ENCODE measurements around the gene MAGEA2. TPM values are rescaled to one million over a fixed set of nuclear protein-coding genes. Genes with fewer than 3 reads are reported as not detected.
"Not testable (repeated sequence)": the region's sequence is repeated elsewhere in the genome, so short reads cannot be mapped to it uniquely, and the experiment has no call there.

Gene MAGEA2
- total and polyA plus RNA-seq, 5 donors from 2014 or later: not detected

- DNase-seq (no peak), ATAC-seq (ENCODE audit: low read depth in 2 of 2) (no peak)
- Histone ChIP-seq H3K27me3 (ENCODE audit: control insufficient read depth, insufficient read depth, low read length) (no peaks in the 10 kb centered on the region), H3K9me3 (ENCODE audit: control insufficient read depth in 2 of 2, low read length in 2 of 2) (no peaks in the 10 kb centered on the region), H3K4me1 (ENCODE audit: control insufficient read depth, insufficient read depth, low read length, poor library complexity, severe bottlenecking) (no peaks in the 10 kb centered on the region), H3K36me3 (ENCODE audit: control insufficient read depth, insufficient read depth, low read length) (no peaks in the 10 kb centered on the region), H3K27ac (ENCODE audit: insufficient read depth, low read length, poor library complexity, severe bottlenecking) (no peak within 1 kb of the TSS), H3K4me3 (ENCODE audit: low read depth, low read length) (no peak within 1 kb of the TSS)
- no peak within 1 kb of the TSS for H3K27ac Mint-ChIP-seq
- H3K9me3 Mint-ChIP-seq: no peaks in the 10 kb centered on the region
- H3K27me3 Mint-ChIP-seq: peaks cover 10% of the 10 kb centered on the region
- no peak within 1 kb of the TSS for H3K4me3 Mint-ChIP-seq
- no peaks in the 10 kb centered on the region for H3K36me3 Mint-ChIP-seq
- no peaks in the 10 kb centered on the region for H3K4me1 Mint-ChIP-seq
Observed at GRCh38 chrX:152733261-152733975, 20.2 kb downstream of the MAGEA2 start, which contains the start of the genes CSAG1 and MAGEA12. Gene CSAG1, minus strand, starts transcription at chrX:152733721. Its CDS starts 1,261 bp downstream, at chrX:152732460. Gene MAGEA12, plus strand, starts transcription at chrX:152733757. Its CDS starts 2,405 bp downstream, at chrX:152736162.

DNA sequence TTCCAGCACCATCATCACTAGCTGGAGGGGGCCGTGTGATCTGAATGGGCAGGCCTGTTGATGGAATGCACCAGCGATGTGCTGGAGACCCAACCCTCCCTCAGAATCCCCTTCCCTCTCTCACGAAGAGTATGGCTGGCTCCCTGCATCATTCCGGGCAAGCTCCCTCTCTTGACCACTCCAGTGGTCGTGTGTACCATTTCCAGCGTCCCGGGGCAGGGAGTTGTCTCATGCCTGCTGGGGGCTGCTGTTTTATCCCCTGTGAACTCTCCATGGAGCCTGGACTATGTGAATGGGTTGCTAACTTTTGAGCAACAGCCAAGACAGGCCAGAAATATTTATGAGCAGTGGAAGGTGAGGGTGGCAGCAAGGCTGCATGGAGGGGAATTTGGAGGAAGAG lies 28.2 kb downstream of the MAGEA2 start:
- Mint-ChIP-seq H3K4me1 (no peaks in the 10 kb centered on the region), H3K36me3 (no peaks in the 10 kb centered on the region), H3K4me3 (no peak overlapping the region), H3K27me3 (peaks cover 10% of the 10 kb centered on the region), H3K9me3 (no peaks in the 10 kb centered on the region), H3K27ac (no peak overlapping the region)
- ATAC-seq (ENCODE audit: low read depth in 2 of 2): no peak
- H3K36me3 ChIP-seq (ENCODE audit: control insufficient read depth, insufficient read depth, low read length): no peaks in the 10 kb centered on the region
- DNase-seq: no peak
- no peaks in the 10 kb centered on the region for H3K9me3 ChIP-seq (ENCODE audit: control insufficient read depth in 2 of 2, low read length in 2 of 2)
- no peaks in the 10 kb centered on the region for H3K4me1 ChIP-seq (ENCODE audit: control insufficient read depth, insufficient read depth, low read length, poor library complexity, severe bottlenecking)
- H3K4me3 ChIP-seq (ENCODE audit: low read depth, low read length): no peak overlapping the region
- no peaks in the 10 kb centered on the region for H3K27me3 ChIP-seq (ENCODE audit: control insufficient read depth, insufficient read depth, low read length)
- no peak overlapping the region for H3K27ac ChIP-seq (ENCODE audit: insufficient read depth, low read length, poor library complexity, severe bottlenecking)

- not testable (repeated sequence) for ATAC-seq (ENCODE audit: low read depth in 2 of 2); H3K27ac Mint-ChIP-seq; H3K36me3 Mint-ChIP-seq; H3K4me3 ChIP-seq (ENCODE audit: low read depth, low read length); H3K27me3 ChIP-seq (ENCODE audit: control insufficient read depth, insufficient read depth, low read length); DNase-seq; H3K4me3 Mint-ChIP-seq; H3K4me1 ChIP-seq (ENCODE audit: control insufficient read depth, insufficient read depth, low read length, poor library complexity, severe bottlenecking); H3K9me3 Mint-ChIP-seq; H3K9me3 ChIP-seq (ENCODE audit: control insufficient read depth in 2 of 2, low read length in 2 of 2); H3K27ac ChIP-seq (ENCODE audit: insufficient read depth, low read length, poor library complexity, severe bottlenecking); H3K36me3 ChIP-seq (ENCODE audit: control insufficient read depth, insufficient read depth, low read length); H3K27me3 Mint-ChIP-seq; H3K4me1 Mint-ChIP-seq
Observed at GRCh38 chrX:152713815-152714787, 39.5 kb downstream of the MAGEA2 start, which contains the start of gene MAGEA2B. Gene MAGEA2B, plus strand, starts transcription at chrX:152714628. Its CDS starts 2,479 bp downstream, at chrX:152717107.

DNA sequence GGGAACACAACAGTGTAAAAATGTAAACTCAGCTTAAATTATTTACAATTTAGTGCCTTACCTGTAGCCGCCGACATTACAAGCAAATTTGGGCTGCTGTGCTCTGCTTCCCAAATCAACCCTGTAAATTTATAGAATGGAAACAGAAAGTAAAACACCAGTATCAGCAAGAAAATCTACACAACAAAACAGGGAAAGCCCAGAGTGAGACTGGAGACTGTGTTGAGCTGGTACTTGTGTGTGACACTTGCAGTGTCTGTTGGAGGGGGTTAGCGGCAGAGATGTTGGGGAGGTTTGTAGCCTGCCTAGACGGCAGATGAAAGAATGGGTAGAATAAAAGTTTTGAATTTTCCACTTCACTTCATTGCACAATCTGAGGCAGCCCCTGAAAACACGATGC lies 40.4 kb downstream of the MAGEA2 start:
- H3K4me1 ChIP-seq (ENCODE audit: control insufficient read depth, insufficient read depth, low read length, poor library complexity, severe bottlenecking); H3K27me3 Mint-ChIP-seq; H3K36me3 Mint-ChIP-seq; H3K27me3 ChIP-seq (ENCODE audit: control insufficient read depth, insufficient read depth, low read length); H3K9me3 ChIP-seq (ENCODE audit: control insufficient read depth in 2 of 2, low read length in 2 of 2); DNase-seq; H3K4me1 Mint-ChIP-seq; H3K27ac ChIP-seq (ENCODE audit: insufficient read depth, low read length, poor library complexity, severe bottlenecking); H3K4me3 ChIP-seq (ENCODE audit: low read depth, low read length); H3K27ac Mint-ChIP-seq; H3K36me3 ChIP-seq (ENCODE audit: control insufficient read depth, insufficient read depth, low read length); H3K9me3 Mint-ChIP-seq; ATAC-seq (ENCODE audit: low read depth in 2 of 2); H3K4me3 Mint-ChIP-seq: not testable (repeated sequence)

- H3K36me3 Mint-ChIP-seq; H3K9me3 ChIP-seq (ENCODE audit: control insufficient read depth in 2 of 2, low read length in 2 of 2): not testable (repeated sequence)
Observed at GRCh38 chrX:152709173-152709572, 44.5 kb downstream of the MAGEA2 start, which contains the start of gene CSAG2. Gene CSAG2, minus strand, starts transcription at chrX:152709273. Its CDS starts 161 bp downstream, at chrX:152709112.

GRCh38 chrX:152706500-152706899 lies 47.1 kb downstream of the MAGEA2 start:
- not testable (repeated sequence) for H3K27ac ChIP-seq (ENCODE audit: insufficient read depth, low read length, poor library complexity, severe bottlenecking); DNase-seq; H3K4me1 ChIP-seq (ENCODE audit: control insufficient read depth, insufficient read depth, low read length, poor library complexity, severe bottlenecking); H3K4me1 Mint-ChIP-seq; H3K36me3 Mint-ChIP-seq; H3K9me3 ChIP-seq (ENCODE audit: control insufficient read depth in 2 of 2, low read length in 2 of 2); ATAC-seq (ENCODE audit: low read depth in 2 of 2); H3K4me3 Mint-ChIP-seq; H3K4me3 ChIP-seq (ENCODE audit: low read depth, low read length); H3K27ac Mint-ChIP-seq; H3K36me3 ChIP-seq (ENCODE audit: control insufficient read depth, insufficient read depth, low read length); H3K27me3 ChIP-seq (ENCODE audit: control insufficient read depth, insufficient read depth, low read length); H3K27me3 Mint-ChIP-seq; H3K9me3 Mint-ChIP-seq

More at GRCh38 chrX:152709173-152709572, 44.5 kb downstream of the MAGEA2 start, which contains the start of gene CSAG2:
- H3K36me3 ChIP-seq (ENCODE audit: control insufficient read depth, insufficient read depth, low read length); DNase-seq; H3K4me3 ChIP-seq (ENCODE audit: low read depth, low read length); H3K4me3 Mint-ChIP-seq; ATAC-seq (ENCODE audit: low read depth in 2 of 2); H3K27ac ChIP-seq (ENCODE audit: insufficient read depth, low read length, poor library complexity, severe bottlenecking); H3K4me1 Mint-ChIP-seq; H3K27me3 Mint-ChIP-seq; H3K27me3 ChIP-seq (ENCODE audit: control insufficient read depth, insufficient read depth, low read length); H3K4me1 ChIP-seq (ENCODE audit: control insufficient read depth, insufficient read depth, low read length, poor library complexity, severe bottlenecking); H3K27ac Mint-ChIP-seq; H3K9me3 Mint-ChIP-seq: not testable (repeated sequence)

DNA sequence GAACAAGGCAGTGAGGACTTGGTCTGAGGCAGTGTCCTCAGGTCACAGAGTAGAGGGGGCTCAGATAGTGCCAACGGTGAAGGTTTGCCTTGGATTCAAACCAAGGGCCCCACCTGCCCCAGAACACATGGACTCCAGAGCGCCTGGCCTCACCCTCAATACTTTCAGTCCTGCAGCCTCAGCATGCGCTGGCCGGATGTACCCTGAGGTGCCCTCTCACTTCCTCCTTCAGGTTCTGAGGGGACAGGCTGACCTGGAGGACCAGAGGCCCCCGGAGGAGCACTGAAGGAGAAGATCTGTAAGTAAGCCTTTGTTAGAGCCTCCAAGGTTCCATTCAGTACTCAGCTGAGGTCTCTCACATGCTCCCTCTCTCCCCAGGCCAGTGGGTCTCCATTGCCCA lies 53.3 kb downstream of the MAGEA2 start:
- not testable (repeated sequence) for H3K4me3 ChIP-seq (ENCODE audit: low read depth, low read length); H3K4me1 ChIP-seq (ENCODE audit: control insufficient read depth, insufficient read depth, low read length, poor library complexity, severe bottlenecking); H3K9me3 ChIP-seq (ENCODE audit: control insufficient read depth in 2 of 2, low read length in 2 of 2); H3K4me3 Mint-ChIP-seq; H3K27ac Mint-ChIP-seq; H3K27me3 ChIP-seq (ENCODE audit: control insufficient read depth, insufficient read depth, low read length); H3K36me3 Mint-ChIP-seq; H3K36me3 ChIP-seq (ENCODE audit: control insufficient read depth, insufficient read depth, low read length); DNase-seq; ATAC-seq (ENCODE audit: low read depth in 2 of 2); H3K9me3 Mint-ChIP-seq; H3K27me3 Mint-ChIP-seq; H3K27ac ChIP-seq (ENCODE audit: insufficient read depth, low read length, poor library complexity, severe bottlenecking); H3K4me1 Mint-ChIP-seq
